Effector CD4-positive, alpha-beta T cell (primary cell): ENCODE measurements around the gene ATXN7L2.

ENCODE experiments used
- DNase-seq: peaks from one replicate; pipeline ENCODE4 v3.0.0-alpha.2; 2020

Gene ATXN7L2

DNA sequence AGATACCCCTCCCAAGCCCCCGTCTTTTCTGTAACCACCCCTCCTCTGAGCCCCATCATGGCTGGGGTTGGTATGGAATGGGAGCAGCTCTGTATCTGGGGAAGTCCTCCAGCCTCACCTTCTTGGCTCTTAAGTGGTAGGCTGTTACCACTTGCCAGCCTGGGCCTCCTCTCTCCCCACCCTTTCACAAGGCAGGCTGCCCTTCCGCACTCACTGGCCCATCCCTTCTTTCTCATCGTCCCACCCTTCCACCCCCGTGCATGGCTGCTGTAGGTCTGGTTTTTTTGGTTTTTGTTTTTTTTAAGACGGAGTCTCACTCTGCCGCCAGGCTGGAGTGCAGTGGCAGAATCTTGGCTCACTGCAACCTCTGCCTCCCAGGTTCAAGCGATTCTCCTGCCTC lies 15.4 kb downstream of the ATXN7L2 start:
- DNase-seq, result no peak

DNA sequence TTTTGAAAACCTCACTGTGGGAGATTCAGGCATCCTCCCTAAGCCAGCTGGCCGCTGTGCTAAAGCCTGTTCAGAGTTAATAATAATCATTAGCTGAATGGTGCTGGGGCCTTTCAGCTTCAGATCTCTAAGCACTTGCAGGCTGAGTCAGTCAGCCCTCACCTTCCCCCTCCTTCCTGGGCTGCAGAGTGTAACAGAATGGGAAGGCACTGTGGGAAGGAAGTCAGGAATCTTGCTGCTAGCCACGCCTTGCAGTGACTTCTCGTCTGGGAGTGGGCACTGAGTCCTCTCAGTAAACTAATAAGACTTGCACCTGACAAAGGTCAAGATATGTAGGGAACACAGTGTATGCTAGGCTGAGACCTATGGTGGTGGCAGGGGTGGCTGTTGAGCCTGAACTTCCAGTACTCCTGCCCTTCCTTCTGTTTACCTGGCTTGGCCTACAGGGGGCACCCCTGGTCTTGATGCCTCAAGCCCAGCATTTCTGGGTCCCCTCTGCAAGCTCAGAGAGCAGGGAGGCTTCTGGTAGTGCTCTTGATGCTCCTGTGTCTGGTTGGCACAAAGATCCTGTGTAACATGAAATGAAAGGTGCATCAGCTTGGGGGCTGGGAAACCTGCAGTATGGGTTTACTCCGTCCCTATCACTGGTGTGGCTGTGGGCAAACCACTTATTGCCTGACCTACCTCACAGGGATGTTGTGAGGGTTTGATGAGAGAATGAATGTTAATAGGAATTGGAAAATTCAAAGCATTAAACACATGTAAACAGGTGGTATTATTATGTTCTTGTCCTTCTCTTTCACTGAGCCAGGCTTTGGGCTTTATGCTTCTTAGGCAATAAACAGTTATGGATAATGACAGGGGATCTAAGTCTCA lies 16.2 kb downstream of the ATXN7L2 start:
- peak; percentile 62 for DNase-seq

DNA sequence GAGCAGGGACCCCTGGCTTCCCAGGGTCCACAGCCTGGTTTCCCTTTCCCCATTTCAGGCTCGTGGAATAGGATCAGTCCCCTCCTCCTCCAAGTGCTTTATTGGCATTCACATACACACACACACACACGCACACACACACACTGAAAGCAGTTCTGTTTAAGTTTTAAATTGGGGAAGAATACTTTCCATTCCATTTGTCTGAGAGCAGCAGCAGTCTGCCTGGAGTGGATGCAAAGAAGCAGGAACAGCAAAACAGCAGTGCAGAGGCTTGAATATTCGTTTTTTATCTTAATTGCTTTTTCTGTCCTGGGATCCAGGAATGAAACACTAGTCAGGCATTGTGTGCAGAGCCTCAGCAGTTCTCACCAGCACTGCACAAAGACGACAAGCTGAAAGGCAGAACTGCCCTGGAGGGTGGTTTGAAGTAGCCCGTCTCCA lies 17.3 kb downstream of the ATXN7L2 start:
- DNase-seq, result no peak

DNA sequence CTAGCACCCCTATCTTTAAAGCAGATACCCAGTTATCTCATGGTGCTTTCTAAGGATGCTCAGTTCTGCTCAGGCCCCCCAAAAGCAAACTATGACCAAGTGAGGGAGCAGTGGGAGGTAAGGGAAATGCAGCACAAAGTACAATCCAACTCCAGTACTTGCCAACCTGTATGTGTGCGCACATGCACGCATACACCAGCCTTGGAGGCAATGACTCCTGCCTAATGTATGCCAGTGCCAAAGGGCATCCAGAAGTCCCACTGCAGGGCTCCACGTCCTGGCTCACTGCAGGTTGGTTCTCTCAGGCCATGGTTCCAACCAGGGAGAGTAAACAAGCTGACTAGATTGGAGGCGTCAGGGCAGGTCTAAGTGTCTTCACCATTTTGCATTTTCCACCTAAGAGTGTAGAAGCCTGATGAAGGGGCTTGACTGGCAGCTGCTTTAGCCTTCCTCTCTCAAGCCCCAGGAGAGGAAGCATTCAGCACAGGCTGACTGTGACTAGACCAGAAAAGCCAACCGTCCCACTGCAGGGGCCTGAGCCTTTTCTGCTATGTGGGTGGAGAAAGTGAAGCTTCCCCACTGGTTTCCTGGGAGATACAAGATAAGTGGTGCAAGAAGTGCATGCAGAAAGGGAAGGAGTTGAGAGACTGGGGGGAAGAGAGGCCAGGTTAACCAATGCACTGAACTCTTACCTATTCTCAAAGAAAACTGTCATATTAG lies 18.1 kb downstream of the ATXN7L2 start:
- DNase-seq, result no peak

DNA sequence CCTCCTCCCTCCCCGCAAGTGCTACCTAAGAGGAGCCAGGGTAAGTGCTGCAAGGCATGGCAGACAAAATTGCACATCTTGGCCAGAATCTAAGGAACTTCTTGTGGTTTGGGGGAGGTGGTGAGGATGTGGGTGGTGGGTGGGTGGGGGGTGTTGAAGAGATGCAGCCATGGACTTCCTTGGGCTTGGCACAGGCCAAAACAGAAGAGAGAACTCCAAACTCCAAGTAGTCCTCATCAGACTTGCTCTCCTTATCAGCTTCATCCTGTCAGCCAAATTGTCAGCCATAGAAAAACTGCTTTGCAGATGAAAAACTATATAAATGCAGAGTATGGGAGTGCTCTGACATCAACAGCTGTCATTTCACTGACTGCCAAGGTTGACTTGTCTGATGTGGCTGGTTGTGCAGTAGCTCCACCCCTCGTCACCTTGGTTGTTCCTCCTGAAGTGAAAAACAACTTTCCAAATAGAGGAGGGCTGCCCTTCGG lies 18.7 kb downstream of the ATXN7L2 start:
- peak; percentile 58 for DNase-seq

DNA sequence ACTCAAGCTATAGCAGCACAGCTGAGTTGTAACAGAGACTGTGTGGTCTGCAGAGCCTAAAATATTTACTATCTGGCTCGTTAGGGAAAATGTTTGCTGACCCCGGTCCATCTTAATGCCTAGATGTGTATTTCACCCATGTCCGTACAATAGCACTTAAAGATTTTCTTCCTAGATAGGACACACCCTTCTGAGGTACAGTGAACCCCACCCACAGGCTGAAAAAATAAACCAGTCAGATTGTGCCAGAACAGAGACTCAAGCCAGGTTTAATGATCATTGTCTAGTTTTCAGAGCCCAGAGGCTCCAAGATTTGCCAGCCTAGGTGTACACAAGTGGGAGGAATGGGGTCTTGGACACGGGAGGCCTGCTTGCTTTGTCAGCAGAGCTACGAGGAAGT lies 20.2 kb downstream of the ATXN7L2 start:
- DNase-seq, result no peak

DNA sequence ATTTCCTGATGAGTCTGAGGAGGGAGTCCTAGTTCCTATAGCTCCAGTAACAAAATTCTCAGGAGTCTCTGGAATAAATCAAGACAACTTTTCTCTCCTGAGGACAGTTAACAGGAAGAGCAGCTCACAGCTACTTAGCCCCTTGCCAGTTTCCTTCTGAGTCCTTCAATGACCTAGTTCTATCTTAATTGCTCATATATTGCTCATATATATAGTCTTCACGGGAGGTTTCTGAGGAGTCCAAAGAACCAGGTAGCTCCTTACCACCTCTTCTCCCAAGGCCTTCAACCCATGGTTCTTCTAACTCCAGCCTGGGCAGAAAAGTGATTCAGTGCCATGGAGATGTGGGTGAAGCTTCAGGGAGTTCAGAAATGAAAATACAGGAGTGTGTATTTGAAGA lies 21.3 kb downstream of the ATXN7L2 start:
- no peak for DNase-seq

DNA sequence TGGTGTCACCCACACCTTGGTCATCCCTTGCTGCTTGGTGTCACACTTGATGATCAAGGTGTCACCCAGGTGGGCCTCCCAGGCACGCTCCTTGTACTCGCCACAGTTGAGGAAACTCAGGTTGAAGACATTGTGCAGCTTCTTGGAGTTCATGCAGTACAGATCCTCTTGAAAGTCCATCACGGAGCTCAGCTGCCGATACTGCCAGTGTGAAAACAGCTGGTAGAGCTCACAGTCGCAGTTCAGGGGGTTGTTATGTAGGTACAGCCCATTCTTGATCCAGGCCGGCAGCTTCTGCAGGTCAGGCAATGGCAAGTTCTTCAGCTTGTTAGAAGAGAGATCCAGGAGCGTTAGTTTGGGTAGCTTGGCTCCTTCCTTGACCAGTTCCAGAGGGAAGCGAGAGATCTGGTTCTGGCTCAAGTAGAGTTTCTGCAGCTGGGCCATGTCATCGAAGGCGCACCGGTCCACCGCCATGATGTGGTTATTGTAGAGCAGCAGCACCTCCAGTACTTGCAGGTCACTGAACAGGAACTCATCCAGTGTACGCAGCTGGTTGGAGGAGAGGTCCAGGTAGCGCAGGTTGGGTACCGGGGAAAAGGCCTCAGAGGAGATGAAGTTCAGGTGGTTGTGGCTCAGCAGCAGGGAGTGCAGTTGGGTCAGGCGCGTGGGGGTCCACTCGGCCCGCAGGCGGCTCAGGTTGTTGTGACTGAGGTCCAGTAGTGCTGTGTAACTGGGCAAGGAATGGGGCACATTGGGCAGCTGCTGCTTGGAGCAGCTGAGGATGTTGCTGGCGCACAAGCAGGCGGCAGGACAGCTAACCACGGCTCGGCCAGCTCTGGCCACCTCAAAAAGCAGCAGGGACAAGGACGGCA lies 24.5 kb downstream of the ATXN7L2 start:
- no peak for DNase-seq

DNA sequence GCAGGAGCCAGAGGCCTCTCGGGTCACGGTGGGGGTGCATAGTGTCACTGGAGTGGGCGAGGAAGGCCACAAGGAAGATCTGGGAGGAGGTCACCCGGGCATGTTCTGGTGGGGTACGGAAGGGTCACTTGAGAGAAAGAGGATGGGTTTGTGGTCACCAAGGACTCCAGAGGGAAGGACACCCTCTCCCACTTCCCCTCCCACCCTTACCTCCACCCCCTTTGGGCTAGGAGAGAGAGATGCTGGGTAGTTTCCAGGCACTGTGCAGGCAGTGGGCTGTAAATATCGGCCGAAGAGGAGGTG lies 25.1 kb downstream of the ATXN7L2 start:
- DNase-seq, result no peak

DNA sequence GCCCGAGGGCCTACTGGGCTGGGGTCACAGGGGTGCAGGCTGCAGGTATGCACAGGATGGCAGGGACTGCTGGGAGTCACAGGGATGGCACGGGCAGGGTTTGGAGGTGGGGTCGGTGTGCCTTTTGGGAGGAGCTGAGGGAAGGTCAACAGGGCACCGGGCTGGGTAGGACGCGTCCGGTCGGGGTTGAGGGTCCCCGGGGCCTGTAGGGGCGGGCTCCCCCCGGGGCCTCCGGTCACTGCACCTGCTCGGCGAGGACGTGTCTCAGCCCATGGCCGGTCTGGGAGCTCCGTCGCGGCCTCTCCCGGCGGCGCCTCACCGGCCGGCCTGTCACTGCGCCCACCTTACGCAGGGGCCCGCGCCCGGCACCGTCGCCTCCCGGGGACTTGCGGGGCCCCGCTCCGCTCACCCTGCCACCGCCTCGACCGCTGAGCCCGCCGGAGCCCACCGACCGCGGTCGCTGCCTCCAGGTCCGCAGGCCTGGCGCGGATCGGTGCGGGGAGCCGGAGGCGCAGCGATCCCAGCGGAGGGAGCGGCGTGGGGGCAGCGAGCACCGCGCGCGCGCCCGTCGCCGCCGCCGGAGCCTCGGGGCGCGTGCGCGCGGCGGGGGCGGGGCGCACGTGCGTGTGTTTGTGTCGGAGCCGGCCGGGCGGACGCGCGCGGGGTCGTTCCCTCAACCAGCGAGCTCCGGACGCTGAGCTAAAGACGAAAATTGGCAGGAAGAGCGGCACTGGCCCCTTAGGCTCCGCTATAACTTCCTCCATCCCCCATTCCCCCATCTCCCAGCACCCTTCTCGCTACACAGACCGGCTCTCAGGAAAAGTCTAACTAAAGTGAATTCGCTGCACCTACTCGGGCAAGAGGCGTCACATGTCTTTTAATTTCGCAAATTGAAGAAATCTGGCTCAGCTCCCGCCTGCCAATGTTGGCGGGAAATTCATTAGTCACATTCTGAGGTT lies 25.8 kb downstream of the ATXN7L2 start, which contains the start of gene AMIGO1:
AMIGO1 (minus strand) TSS at position 552 of the 959 bp plus-strand sequence. CDS start 815 bp downstream, outside the sequence.
- DNase-seq, result peak; percentile 51

DNA sequence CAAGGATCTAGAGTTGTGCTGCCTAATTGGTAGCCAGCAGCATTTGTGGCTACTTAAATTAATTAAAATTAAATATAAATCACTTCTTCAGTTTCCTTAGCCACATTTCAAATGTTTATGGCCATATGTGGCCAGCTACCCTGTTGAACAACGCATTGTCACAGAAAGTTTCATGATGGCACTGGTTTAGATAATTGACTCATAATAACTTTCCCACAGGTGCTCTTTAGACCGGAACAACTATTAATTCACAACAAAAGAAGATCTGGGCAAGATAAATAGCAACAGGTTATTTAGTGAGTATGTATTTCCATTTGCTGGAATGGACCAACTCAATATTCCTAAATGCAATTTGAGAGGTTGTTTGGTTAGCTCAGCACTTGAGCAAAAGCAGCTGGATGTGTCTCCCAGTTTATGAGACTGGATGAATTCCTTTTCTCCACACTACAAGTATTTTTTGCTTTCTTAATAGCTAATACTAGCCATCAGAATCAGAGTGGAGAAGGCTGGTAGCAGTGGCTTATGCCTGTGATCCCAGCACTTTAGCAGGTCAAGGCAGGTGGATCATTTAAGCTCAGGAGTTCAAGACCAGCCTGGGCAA lies 29.5 kb downstream of the ATXN7L2 start:
- no peak for DNase-seq

DNA sequence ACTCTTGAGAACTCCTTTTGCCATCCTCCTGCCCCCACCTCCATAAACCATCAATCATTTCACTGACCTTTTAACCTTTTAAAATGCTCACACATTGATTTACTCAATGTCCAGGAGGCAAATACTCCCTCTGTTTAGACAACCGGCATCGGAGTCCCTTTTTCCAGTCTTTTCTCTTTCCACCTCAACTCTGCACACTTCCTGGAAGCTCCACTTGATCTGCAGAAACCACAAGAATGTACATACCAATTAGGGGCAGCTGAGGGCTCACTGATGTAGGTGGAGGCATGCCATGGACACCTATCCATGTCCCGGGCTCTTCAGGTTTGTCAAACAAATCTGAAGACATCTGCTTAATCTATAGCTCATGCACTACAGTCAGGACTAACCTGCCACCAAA lies 31.1 kb downstream of the ATXN7L2 start:
- no peak for DNase-seq

DNA sequence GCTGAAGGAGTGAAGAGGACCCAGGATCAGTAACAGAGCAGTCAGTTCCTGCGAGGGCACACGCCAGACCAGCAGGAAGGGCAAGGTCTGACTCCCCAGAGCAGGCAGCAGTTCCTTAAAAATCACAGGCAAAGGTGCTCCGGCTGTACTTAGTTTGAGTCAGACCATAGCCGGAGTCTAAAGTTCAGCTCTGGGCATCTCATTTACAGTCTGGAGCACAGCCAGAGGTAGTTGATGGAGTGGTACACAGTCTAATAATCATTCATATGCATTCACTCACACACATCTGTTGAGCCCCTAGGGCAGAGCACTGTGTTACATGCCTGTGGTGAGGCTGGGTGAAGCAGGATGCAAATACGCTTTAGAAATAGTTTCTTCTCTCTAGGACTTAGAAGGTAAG lies 33.2 kb downstream of the ATXN7L2 start:
- no peak for DNase-seq

DNA sequence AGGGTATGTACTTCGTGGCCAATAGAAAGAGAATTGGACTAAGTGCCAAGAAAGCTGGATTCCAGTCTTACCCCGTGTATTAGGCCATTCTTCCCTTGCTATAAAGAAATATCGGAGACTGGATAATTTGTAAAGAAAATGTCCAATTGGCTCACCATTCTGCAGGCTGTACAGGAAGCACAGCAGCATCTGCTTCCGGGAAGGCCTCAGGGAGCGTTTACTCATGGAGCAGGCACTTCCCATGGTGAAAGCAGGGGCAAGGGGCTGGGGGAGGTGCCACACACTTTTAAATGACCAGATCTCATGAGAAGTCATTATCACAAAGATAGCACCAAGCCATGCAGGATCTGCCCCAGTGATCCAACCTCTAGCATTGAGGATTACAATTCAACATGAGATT lies 33.6 kb downstream of the ATXN7L2 start:
- DNase-seq, result no peak

DNA sequence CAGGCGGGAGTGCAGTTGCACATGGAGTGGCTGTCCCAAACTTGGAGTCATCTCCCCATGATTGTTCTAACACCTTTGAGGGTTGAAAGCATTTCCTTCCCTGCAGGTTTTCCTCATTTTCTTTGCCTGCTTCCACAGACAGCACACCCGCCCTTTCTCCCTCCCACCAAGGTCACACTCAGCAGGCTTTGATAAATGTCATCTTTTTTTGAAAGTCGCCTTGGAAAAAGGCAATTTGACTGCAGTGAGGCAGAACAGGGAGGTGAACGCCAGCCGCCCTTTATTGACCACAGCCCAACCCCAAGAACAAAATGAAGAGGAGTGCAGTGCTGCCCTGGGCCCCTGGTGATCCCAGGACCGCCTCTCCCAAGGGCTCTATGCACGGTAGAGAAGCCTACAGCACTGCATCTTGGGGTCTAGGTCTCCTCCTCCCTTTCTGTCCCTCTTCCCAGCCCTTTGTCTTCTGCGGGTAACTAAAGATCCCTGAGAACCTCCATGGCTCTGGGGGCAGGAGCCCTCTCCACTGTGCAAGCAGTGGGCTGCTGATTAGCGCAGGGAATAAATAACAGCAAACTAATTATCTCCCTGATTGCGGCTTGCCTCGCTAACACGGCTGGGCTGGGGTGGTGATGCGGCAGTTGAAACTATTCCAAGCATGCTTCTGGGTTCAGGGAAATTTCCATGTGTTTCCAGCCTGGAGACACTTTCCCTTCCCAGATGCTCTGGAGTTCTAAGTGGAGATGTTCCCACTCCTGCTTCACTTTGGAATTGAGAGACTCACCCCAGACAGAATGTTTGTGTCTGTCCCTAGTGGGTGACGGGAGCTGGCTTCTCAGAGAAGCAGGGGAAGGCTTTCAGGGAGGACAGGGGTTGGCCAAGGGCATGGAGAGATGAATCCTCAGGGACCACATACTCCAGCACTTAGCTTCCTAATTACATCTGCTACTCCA lies 37.6 kb downstream of the ATXN7L2 start:
- no peak for DNase-seq

DNA sequence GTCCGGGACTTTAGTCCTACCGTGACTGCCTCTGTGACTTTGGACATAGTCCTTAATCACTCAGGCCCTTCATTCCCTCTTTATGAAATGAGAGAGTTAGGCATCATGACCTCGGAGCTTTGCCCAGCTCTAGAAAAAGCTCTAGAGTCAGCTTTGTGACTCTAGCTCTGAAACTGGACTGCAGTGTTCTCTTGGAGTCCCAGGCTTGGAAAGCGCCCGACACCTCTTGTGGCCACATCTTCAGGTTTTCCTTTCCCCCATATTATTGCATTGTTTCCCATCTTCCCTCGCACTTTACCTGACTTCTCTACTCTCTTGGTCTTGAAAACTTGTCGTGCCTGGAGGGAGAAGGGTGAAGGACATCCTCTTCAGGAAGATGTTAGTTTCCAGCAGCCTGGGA lies 38.3 kb downstream of the ATXN7L2 start:
- DNase-seq, result no peak

DNA sequence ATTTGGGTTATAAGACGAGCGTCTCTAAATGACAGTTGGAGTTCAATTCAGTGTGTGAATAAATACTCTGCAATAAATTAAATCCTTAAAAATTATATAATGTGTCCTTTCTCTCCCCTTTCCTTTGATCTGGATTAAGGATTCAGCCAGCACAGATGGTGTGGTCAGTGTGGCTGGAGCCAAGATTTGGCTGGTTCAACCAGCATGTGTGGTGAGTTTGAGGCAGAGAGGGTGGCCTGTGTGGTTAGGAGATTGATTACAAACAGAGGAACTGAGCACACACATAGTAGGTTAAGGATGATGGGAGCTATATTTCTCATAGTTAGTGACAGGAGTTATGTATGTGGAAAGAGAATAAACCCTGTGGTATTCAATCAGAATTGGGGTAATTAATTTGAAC lies 40.0 kb downstream of the ATXN7L2 start:
- DNase-seq, result no peak

DNA sequence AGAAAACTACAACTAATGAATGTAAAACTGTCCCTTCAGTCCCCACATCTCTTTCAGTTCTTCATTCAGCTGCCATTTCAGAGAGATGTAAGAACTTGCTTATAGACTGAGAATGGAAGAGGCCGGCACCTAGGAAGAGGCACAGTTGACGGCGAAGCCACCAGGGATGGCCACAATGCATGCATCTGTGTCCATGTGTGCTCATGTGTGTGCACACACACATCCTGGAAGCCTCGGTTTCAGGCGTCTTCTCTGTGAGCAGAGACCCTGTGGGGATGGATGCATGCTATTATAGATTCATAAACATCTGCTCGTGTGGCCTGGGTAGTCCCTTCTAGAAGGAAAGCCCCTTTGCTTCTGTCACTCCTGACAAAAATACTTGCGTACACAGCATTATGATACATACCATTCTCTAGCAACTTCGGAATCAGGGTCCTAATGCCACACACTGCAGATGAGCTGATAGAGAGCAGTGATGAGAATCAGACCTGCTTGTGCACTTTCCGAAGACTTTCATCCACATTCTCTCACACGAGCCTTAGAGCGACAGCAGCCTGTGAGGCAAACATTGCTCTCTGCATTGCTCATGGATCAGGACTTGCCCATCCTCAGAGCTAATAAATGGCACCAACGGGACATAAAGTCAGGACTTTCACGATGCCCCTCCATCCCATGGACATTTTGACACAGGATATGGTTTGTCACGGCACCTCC lies 43.5 kb downstream of the ATXN7L2 start:
- DNase-seq, result no peak
